Regular cardiac myocyte (primary cell): ENCODE measurements around the gene POLH. TPM values are rescaled to one million over a fixed set of nuclear protein-coding genes. Genes with fewer than 3 reads are reported as not detected.

Experiments used
- total RNA-seq: library from RNA; depleted of rRNA; stranded (reverse); fragments of >200 nt; gene quantifications from 2 replicates; pipeline ENCODE4 v1.2.3, GENCODE V29; 2014

The POLH gene
- 27.9 and 31.6 TPM in 2 replicates for total RNA-seq

DNA sequence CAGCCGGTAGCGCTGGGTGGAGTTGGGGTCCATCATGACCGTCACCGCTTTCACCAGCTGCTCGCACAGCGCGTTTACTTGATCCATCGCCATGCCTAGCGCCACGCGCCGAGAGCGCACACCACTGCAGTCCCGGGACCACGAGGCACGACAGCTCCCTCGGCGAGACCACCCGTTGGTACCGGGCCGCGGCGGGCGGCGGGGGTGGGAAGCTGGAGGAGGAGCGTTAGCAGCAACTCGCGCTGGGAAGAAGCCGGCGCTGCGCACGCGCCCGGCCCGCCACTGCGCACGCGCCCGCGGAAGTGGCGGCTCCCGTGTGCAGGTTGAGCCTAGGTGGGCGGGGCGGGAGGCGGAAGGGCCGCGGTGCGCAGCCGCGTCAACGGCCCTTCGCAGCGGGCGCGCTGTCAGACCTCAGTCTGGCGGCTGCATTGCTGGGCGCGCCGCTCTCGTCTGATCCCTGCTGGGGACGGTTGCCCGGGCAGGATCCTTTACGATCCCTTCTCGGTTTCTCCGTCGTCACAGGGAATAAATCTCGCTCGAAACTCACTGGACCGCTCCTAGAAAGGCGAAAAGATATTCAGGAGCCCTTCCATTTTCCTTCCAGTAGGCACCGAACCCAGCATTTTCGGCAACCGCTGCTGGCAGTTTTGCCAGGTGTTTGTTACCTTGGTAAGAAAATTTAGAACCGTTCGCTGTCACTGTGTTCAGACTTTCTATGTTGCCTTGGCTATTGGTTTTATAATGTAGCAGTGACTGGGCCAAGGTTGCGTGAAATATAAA is at the start of gene POLH, which contains the start of gene XPO5:
Gene POLH (plus strand): TSS at position 414 of the 780 bp plus-strand sequence. CDS start 6,135 bp downstream, outside the sequence.
Gene XPO5 (minus strand): TSS at position 267 of the 780 bp plus-strand sequence. CDS start 174 bp downstream, at position 93.

GRCh38 chr6:43629104-43629504 is 53.1 kb downstream of the POLH start, which contains the start of gene GTPBP2:
Gene GTPBP2, minus strand, starts transcription at chr6:43629264. Its CDS starts 102 bp downstream, at chr6:43629162.

DNA sequence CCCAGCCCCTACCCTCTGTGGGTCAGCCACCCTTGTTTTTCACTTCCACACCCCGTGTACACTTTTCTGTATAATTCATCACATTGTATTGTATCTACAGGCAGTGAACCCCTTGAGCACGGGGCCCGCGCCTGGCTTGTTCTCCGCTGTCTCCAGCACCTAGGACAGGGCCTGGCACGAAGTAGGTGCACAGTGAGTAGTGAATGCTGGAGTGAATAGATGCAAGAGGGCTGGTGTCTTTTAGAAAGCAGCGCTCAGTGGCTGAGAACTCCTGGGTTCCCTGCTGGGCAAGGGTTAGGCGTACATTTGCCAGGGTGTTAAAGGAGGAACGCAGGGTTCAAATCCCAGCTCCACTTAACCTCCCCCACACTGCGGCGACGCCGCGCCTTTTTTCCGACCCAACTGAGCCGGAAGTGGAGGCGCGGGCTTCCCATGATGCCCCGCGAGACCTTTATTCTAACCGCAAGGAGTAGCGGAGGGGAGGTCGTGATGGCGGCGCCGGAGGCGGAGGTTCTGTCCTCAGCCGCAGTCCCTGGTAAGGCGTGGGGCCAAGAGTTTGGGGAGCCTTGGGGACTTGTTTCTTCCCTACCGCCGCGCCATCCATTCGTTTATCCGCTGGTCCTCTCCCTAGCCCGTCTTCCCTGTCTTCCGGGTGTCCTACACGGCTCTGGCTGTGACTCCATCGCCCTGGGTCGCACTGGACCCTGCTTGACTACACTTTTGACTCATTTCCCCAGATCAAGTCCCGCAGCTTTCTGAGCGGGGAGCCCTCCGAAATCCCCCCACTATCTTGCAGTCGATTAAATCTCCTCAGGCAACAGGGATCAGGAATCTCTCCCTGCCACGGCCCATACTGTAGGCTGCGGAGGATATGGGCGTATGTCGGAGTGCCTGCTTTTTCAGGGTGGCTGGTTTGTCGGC is 59.7 kb downstream of the POLH start, which contains the start of gene MAD2L1BP:
Gene MAD2L1BP (plus strand): TSS at position 454 of the 921 bp plus-strand sequence. CDS start 36 bp downstream, at position 490.

DNA sequence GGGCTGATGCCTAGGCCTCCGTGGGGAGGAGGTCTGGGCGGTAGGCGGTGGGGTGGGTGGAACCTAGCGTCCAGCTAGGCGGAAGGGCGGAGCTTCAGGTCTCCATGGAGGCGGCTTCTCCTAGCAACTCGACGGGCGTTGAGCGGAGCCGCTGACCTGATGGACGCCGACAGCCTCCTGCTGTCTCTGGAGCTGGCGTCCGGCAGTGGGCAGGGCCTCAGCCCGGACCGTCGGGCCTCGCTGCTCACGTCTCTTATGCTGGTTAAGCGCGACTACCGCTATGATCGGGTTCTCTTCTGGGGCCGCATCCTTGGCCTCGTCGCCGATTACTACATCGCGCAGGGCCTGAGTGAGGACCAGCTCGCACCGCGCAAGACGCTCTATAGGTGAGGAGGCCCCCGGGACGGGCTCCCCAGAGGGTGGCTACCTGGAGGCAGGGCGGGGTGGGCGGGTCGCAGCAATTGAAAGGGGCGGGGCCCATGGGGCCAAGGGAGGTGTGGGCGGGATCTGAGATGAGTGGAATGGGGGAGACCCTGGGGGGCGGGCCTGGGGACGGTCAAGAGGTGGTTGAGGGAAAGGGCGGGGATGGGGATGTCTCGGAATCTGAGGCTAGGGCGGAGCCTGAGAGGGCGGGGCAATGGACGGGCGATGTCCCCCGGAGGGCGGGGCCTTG is 69.1 kb downstream of the POLH start, which contains the start of gene RSPH9:
Gene RSPH9 (plus strand): TSS at position 97 of the 673 bp plus-strand sequence. CDS start 63 bp downstream, at position 160.

Other genes starting within 250 kb of the POLH start
- gene ZNF318, start 206.5 kb upstream of the POLH start, total RNA-seq = 3.9 and 5.8 TPM in 2 replicates
- 14.4 and 18.8 TPM in 2 replicates for gene ABCC10, start 148.6 kb upstream of the POLH start, total RNA-seq
- 0.19 and 0.28 TPM in 2 replicates for gene DLK2, start 120.6 kb upstream of the POLH start, total RNA-seq
- gene TJAP1, start 98.6 kb upstream of the POLH start, total RNA-seq = 7.6 and 9.0 TPM in 2 replicates
- gene LRRC73, start 65.8 kb upstream of the POLH start, total RNA-seq = 0.19 and 0.56 TPM in 2 replicates
- 78.0 and 95.0 TPM in 2 replicates for gene YIPF3, start 59.3 kb upstream of the POLH start, total RNA-seq
- gene POLR1C, start 59.1 kb upstream of the POLH start, total RNA-seq = 24.0 and 39.5 TPM in 2 replicates
- 21.4 and 28.8 TPM in 2 replicates for gene XPO5, start 147 bp upstream of the POLH start, total RNA-seq
- gene GTPBP2, start 53.1 kb downstream of the POLH start, total RNA-seq = 38.0 and 59.8 TPM in 2 replicates
- 38.0 and 48.5 TPM in 2 replicates for gene MAD2L1BP, start 59.7 kb downstream of the POLH start, total RNA-seq
- gene RSPH9, start 68.9 kb downstream of the POLH start, total RNA-seq = 0.58 and 0.85 TPM in 2 replicates
- gene MRPS18A, start 111.6 kb downstream of the POLH start, total RNA-seq = 27.3 and 43.5 TPM in 2 replicates
- gene VEGFA, start 194.0 kb downstream of the POLH start, total RNA-seq = 241 and 811 TPM in 2 replicates